ENCODE data around the gene RNF213.

Gene RNF213

GRCh38 chr17:80428363-80428762 lies 167.7 kb downstream of the RNF213 start:
- no peak overlapping the region for H4K12ac ChIP-seq (ENCODE audit: low read depth, low read length)
- no peak overlapping the region for H3K18ac ChIP-seq (ENCODE audit: low read length)
- no CpG with 5 or more reads among the region's 12 CpGs for WGBS (ENCODE audit: extremely low coverage, insufficient coverage, insufficient read length)

GRCh38 chr17:80428796-80429195 lies 168.1 kb downstream of the RNF213 start:
- Histone ChIP-seq H3K4me1 (ENCODE audit: control insufficient read depth in 1 of 2, insufficient read depth in 2 of 2, low read length in 2 of 2) (peaks cover 2 to 3% of the 10 kb centered on the region in 2 experiments), H4K91ac (ENCODE audit: low read depth, low read length) (no peak overlapping the region), H4K8ac (ENCODE audit: low read depth, low read length) (no peak overlapping the region), H2BK12ac (ENCODE audit: low read length) (no peak overlapping the region), H3K4me2 (ENCODE audit: low read length) (no peak overlapping the region), H3K79me1 (ENCODE audit: low read length) (no peaks in the 10 kb centered on the region), H3K14ac (ENCODE audit: low read length) (no peak overlapping the region), H2BK120ac (ENCODE audit: insufficient read depth, low read length, poor library complexity) (no peak overlapping the region), H3K23ac (ENCODE audit: low read length) (no peak overlapping the region), H3K4me3 (ENCODE audit: low read depth, low read length) (no peak overlapping the region), H3K4ac (ENCODE audit: low read depth, low read length) (no peak overlapping the region), H3K27ac (ENCODE audit: low read depth, low read length) (no peak overlapping the region), H2AFZ (ENCODE audit: insufficient read depth, low read length, poor library complexity) (no peak overlapping the region), H3K36me3 (ENCODE audit: control insufficient read depth in 1 of 2, insufficient read depth in 2 of 2, low read length in 2 of 2) (peaks cover 0 to 4% of the 10 kb centered on the region in 2 experiments), H3K27me3 (ENCODE audit: insufficient read depth, low read length) (no peaks in the 10 kb centered on the region), H3K79me2 (ENCODE audit: control insufficient read depth, insufficient read depth, low read length, poor library complexity) (no peaks in the 10 kb centered on the region), H3K9ac (ENCODE audit: low read length) (no peak overlapping the region), H3K18ac (ENCODE audit: low read length) (no peak overlapping the region), H2AK5ac (ENCODE audit: low read length) (no peak overlapping the region), H3K9me3 (ENCODE audit: insufficient read depth, low read depth, low read length) (no peaks in the 10 kb centered on the region), H2BK5ac (ENCODE audit: low read depth, low read length, poor library complexity) (no peak overlapping the region), H4K12ac (ENCODE audit: low read depth, low read length) (no peak overlapping the region)
- DNase-seq: no peak
- WGBS (ENCODE audit: extremely low coverage, insufficient coverage, insufficient read length): no CpG with 5 or more reads among the region's 11 CpGs

More at GRCh38 chr17:80428363-80428762, 167.7 kb downstream of the RNF213 start:
- no peak overlapping the region for H3K14ac ChIP-seq (ENCODE audit: low read length)
- no peak for DNase-seq
- H2AFZ ChIP-seq (ENCODE audit: insufficient read depth, low read length, poor library complexity): no peak overlapping the region
- H3K4me1 ChIP-seq (ENCODE audit: control insufficient read depth in 1 of 2, insufficient read depth in 2 of 2, low read length in 2 of 2): peaks cover 2 to 3% of the 10 kb centered on the region in 2 experiments
- no peak overlapping the region for H3K23ac ChIP-seq (ENCODE audit: low read length)
- no peaks in the 10 kb centered on the region for H3K27me3 ChIP-seq (ENCODE audit: insufficient read depth, low read length)
- H3K4me3 ChIP-seq (ENCODE audit: low read depth, low read length): no peak overlapping the region
- H3K36me3 ChIP-seq (ENCODE audit: control insufficient read depth in 1 of 2, insufficient read depth in 2 of 2, low read length in 2 of 2): peaks cover 0 to 4% of the 10 kb centered on the region in 2 experiments
- no peaks in the 10 kb centered on the region for H3K79me2 ChIP-seq (ENCODE audit: control insufficient read depth, insufficient read depth, low read length, poor library complexity)
- H3K9ac ChIP-seq (ENCODE audit: low read length): no peak overlapping the region
- H3K27ac ChIP-seq (ENCODE audit: low read depth, low read length): no peak overlapping the region
- H3K4ac ChIP-seq (ENCODE audit: low read depth, low read length): no peak overlapping the region
- H2BK120ac ChIP-seq (ENCODE audit: insufficient read depth, low read length, poor library complexity): no peak overlapping the region
- no peak overlapping the region for H2BK5ac ChIP-seq (ENCODE audit: low read depth, low read length, poor library complexity)
- no peak overlapping the region for H4K91ac ChIP-seq (ENCODE audit: low read depth, low read length)
- no peaks in the 10 kb centered on the region for H3K9me3 ChIP-seq (ENCODE audit: insufficient read depth, low read depth, low read length)
- H4K8ac ChIP-seq (ENCODE audit: low read depth, low read length): no peak overlapping the region
- no peak overlapping the region for H2BK12ac ChIP-seq (ENCODE audit: low read length)
- H2AK5ac ChIP-seq (ENCODE audit: low read length): no peak overlapping the region
- H3K79me1 ChIP-seq (ENCODE audit: low read length): no peaks in the 10 kb centered on the region
- H3K4me2 ChIP-seq (ENCODE audit: low read length): no peak overlapping the region

DNA sequence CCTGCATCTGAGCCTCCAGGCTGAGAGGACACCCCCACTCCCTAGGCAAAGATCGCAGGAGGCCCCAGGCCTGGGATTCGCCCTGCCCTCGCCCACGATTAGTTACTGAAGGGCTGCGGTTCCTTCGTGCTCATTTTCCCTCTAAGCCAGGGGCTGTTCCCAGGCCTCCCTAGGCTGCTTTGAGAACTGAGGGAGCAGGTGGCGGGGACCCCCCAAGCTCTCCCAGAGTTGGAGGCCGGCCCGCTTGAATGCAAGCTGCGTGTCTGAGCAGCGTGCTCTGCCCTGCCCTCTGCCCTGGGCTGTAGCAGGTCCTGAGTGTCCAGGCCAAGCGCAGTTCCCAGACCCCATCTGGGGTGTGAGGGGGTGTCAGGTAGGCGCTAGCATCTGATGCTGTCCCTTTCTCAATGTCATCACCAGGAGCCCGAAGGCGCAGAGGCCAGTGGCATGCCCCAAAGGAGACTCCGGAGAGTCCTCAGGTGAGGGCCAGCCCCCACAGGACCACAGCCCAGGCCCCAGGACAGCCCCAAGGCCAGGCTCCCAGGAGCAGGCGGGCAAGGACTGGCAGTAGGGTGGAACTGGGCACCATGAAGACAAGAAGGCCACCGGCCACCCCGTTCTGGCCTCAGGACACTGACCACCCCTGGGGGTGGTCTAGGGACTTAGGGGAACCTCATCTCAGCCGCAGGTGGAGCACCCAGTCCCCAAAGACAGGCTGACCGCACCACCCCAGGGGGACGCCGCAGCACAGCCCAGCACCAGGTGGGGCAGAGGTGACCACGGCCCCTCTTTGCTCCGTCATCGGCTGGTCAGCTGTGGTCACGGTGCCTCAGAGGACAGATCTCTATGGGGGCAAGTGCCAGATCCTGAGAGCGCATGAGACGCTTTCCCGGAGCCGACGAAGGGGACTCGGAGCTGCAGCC lies 169.0 kb downstream of the RNF213 start:
- no CpG with 5 or more reads among the region's 33 CpGs for WGBS (ENCODE audit: extremely low coverage, insufficient coverage, insufficient read length)
- no peak overlapping the region for H3K18ac ChIP-seq (ENCODE audit: low read length)
- no peak overlapping the region for H4K12ac ChIP-seq (ENCODE audit: low read depth, low read length)
- H3K9me3 ChIP-seq (ENCODE audit: insufficient read depth, low read depth, low read length): no peaks in the 10 kb centered on the region
- H3K4ac ChIP-seq (ENCODE audit: low read depth, low read length): no peak overlapping the region
- no peak overlapping the region for H3K4me2 ChIP-seq (ENCODE audit: low read length)
- no peaks in the 10 kb centered on the region for H3K79me2 ChIP-seq (ENCODE audit: control insufficient read depth, insufficient read depth, low read length, poor library complexity)
- no peak overlapping the region for H3K27ac ChIP-seq (ENCODE audit: low read depth, low read length)
- H2AFZ ChIP-seq (ENCODE audit: insufficient read depth, low read length, poor library complexity): no peak overlapping the region
- H2BK5ac ChIP-seq (ENCODE audit: low read depth, low read length, poor library complexity): no peak overlapping the region
- no peak overlapping the region for H3K4me3 ChIP-seq (ENCODE audit: low read depth, low read length)
- peaks cover 2 to 3% of the 10 kb centered on the region in 2 experiments for H3K4me1 ChIP-seq (ENCODE audit: control insufficient read depth in 1 of 2, insufficient read depth in 2 of 2, low read length in 2 of 2)
- H3K36me3 ChIP-seq (ENCODE audit: control insufficient read depth in 1 of 2, insufficient read depth in 2 of 2, low read length in 2 of 2): peaks cover 0 to 4% of the 10 kb centered on the region in 2 experiments
- H2AK5ac ChIP-seq (ENCODE audit: low read length): no peak overlapping the region
- no peaks in the 10 kb centered on the region for H3K27me3 ChIP-seq (ENCODE audit: insufficient read depth, low read length)
- no peak overlapping the region for H2BK12ac ChIP-seq (ENCODE audit: low read length)
- no peak overlapping the region for H3K23ac ChIP-seq (ENCODE audit: low read length)
- no peak overlapping the region for H2BK120ac ChIP-seq (ENCODE audit: insufficient read depth, low read length, poor library complexity)
- no peaks in the 10 kb centered on the region for H3K79me1 ChIP-seq (ENCODE audit: low read length)
- no peak overlapping the region for H4K8ac ChIP-seq (ENCODE audit: low read depth, low read length)
- no peak overlapping the region for H4K91ac ChIP-seq (ENCODE audit: low read depth, low read length)
- H3K14ac ChIP-seq (ENCODE audit: low read length): no peak overlapping the region
- H3K9ac ChIP-seq (ENCODE audit: low read length): no peak overlapping the region
- no peak for DNase-seq

GRCh38 chr17:80430446-80431245 lies 170.0 kb downstream of the RNF213 start:
- WGBS (ENCODE audit: extremely low coverage, insufficient coverage, insufficient read length): no CpG with 5 or more reads among the region's 15 CpGs
- Histone ChIP-seq H3K23ac (ENCODE audit: low read length) (no peak overlapping the region), H3K36me3 (ENCODE audit: control insufficient read depth in 1 of 2, insufficient read depth in 2 of 2, low read length in 2 of 2) (peaks cover 0 to 4% of the 10 kb centered on the region in 2 experiments), H3K79me1 (ENCODE audit: low read length) (no peaks in the 10 kb centered on the region), H3K18ac (ENCODE audit: low read length) (no peak overlapping the region), H4K12ac (ENCODE audit: low read depth, low read length) (no peak overlapping the region), H2BK12ac (ENCODE audit: low read length) (no peak overlapping the region), H3K79me2 (ENCODE audit: control insufficient read depth, insufficient read depth, low read length, poor library complexity) (no peaks in the 10 kb centered on the region), H3K4me3 (ENCODE audit: low read depth, low read length) (no peak overlapping the region), H3K27me3 (ENCODE audit: insufficient read depth, low read length) (no peaks in the 10 kb centered on the region), H3K4ac (ENCODE audit: low read depth, low read length) (no peak overlapping the region), H3K14ac (ENCODE audit: low read length) (no peak overlapping the region), H3K9me3 (ENCODE audit: insufficient read depth, low read depth, low read length) (no peaks in the 10 kb centered on the region), H2AFZ (ENCODE audit: insufficient read depth, low read length, poor library complexity) (no peak overlapping the region), H4K8ac (ENCODE audit: low read depth, low read length) (no peak overlapping the region), H3K4me1 (ENCODE audit: control insufficient read depth in 1 of 2, insufficient read depth in 2 of 2, low read length in 2 of 2) (peaks cover 2 to 3% of the 10 kb centered on the region in 2 experiments), H2BK5ac (ENCODE audit: low read depth, low read length, poor library complexity) (no peak overlapping the region), H2BK120ac (ENCODE audit: insufficient read depth, low read length, poor library complexity) (no peak overlapping the region), H3K9ac (ENCODE audit: low read length) (no peak overlapping the region), H3K27ac (ENCODE audit: low read depth, low read length) (no peak overlapping the region), H4K91ac (ENCODE audit: low read depth, low read length) (no peak overlapping the region), H3K4me2 (ENCODE audit: low read length) (no peak overlapping the region), H2AK5ac (ENCODE audit: low read length) (no peak overlapping the region)
- no peak for DNase-seq
